H1 (cell line): ENCODE data around the gene MYBPC2. TPM values are rescaled to one million over a fixed set of nuclear protein-coding genes. Genes with fewer than 3 reads are reported as not detected.

Experiments
- BACH1 ChIP-seq: IDR thresholded peaks from 2 replicates; pipeline ENCODE4 v1.6.1; 2012; ENCODE audit warnings: low read length, improper control_type of control experiment
- CTBP2 ChIP-seq: IDR thresholded peaks from 2 replicates; pipeline ENCODE4 v1.7.0; 2011; ENCODE audit warnings: borderline replicate concordance, mild to moderate bottlenecking, moderate library complexity, mixed read lengths, low read length; ENCODE audit not compliant: insufficient read depth, insufficient read length
- GABPA ChIP-seq: IDR thresholded peaks from 2 replicates; pipeline ENCODE4 v1.6.1; 2011; ENCODE audit warnings: mild to moderate bottlenecking, low read length, moderate library complexity, borderline replicate concordance; ENCODE audit not compliant: insufficient read depth
- RFX5 ChIP-seq: IDR thresholded peaks from 2 replicates; pipeline ENCODE4 v1.6.1; 2011; ENCODE audit warnings: low read depth, low read length, improper control_type of control experiment, borderline replicate concordance
- RXRA ChIP-seq: IDR thresholded peaks from 2 replicates; pipeline ENCODE4 v1.6.1; 2011; ENCODE audit warnings: low read depth, mild to moderate bottlenecking, low read length, moderate library complexity; ENCODE audit not compliant: insufficient read depth
- YY1 ChIP-seq: IDR thresholded peaks from 2 replicates; pipeline ENCODE4 v1.6.1; 2011; ENCODE audit warnings: low read depth, mild to moderate bottlenecking, low read length
- ZNF274 ChIP-seq: IDR thresholded peaks from 2 replicates; pipeline ENCODE4 v1.7.0; 2012; ENCODE audit warnings: low read length, borderline replicate concordance; ENCODE audit errors: extremely low read depth
- polyA plus RNA-seq, 7 experiments: library from polyadenylated mRNA; depleted of rRNA in 3 of 7; stranded (reverse) in 5 of 7; unstranded in 2 of 7; fragments of >200 nt in 5 of 7; fragments of 200-250 nt in 2 of 7; gene quantifications; 1 replicate in 5 of 7; 2 replicates in 1 of 7; 4 replicates in 1 of 7; pipeline versions ENCODE4 v1.2.1 to v1.2.3, GENCODE V29; 2011 to 2013; ENCODE audit warnings: missing spikeins in 2 of 7, mixed read lengths in 2 of 7
- total RNA-seq: library from RNA; stranded (reverse); fragmentation: NEBNext Ultra II Directional; extraction: Animal tissue kit (Norgen Biotek cat#: 25700); gene quantifications from 2 replicates; pipeline ENCODE4 v1.2.1, GENCODE V29; 2021
- TF ChIP-seq, protein P1 (sequence below): IDR thresholded peaks from 2 replicates; pipeline ENCODE4 v1.6.1; 2012; ENCODE audit warnings: inconsistent platforms
- TF ChIP-seq, protein P2 (sequence below): IDR thresholded peaks from 2 replicates; pipeline ENCODE4 v1.6.1; 2012; ENCODE audit warnings: low read length, inconsistent platforms

The MYBPC2 gene
- total and polyA plus RNA-seq, 2 of the 8 experiments (the other 6 are each of a cell fraction or from before 2014, with no cell fraction given), result 1.8 to 3.1 TPM

DNA sequence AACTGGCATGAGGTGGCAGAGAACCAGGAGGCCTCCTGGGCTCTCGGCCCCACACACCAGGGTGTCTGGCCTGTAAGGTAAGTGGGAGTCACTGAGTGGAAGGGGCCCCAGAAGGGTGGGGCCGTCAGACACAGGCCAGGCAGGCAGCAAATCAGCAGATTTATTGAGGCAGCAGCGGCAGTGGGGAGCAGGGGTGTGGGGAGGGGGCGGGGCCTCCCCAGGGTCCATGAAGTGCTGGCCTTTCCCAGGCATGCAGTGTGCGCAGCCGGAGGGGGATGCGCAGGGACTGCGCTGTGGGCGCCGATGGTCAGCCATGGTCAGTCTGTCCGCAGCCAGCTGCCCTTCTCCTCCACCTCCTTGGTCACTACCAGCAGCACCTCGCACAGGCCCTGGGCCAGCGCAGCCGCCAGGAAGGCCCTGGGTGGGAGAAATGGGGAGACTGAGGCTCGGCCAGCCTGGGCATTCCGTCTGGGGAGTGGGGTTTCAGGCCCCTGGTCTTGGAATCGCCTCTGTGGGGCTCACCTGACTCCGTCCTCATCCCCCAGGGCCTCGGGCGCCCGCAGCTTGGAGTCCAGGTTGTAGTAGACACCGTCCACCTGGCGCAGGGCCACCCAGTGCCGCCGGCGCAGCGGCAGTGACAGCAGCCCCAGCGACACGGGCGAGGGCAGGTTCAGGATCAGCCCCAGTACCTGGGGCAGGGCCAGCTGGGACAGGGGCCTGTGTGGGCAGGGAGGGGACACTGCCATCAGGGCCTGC lies 73.3 kb downstream of the MYBPC2 start (continued):
- no peak for TF ChIP-seq CTBP2
- TF ChIP-seq, protein P1, sequence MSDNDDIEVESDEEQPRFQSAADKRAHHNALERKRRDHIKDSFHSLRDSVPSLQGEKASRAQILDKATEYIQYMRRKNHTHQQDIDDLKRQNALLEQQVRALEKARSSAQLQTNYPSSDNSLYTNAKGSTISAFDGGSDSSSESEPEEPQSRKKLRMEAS, result no peak
- TF ChIP-seq RXRA, result no peak
- TF ChIP-seq BACH1, result no peak
- no peak for TF ChIP-seq GABPA
- no peak for TF ChIP-seq YY1
- TF ChIP-seq RFX5, result no peak
- no peak for TF ChIP-seq ZNF274
- TF ChIP-seq, protein P2, sequence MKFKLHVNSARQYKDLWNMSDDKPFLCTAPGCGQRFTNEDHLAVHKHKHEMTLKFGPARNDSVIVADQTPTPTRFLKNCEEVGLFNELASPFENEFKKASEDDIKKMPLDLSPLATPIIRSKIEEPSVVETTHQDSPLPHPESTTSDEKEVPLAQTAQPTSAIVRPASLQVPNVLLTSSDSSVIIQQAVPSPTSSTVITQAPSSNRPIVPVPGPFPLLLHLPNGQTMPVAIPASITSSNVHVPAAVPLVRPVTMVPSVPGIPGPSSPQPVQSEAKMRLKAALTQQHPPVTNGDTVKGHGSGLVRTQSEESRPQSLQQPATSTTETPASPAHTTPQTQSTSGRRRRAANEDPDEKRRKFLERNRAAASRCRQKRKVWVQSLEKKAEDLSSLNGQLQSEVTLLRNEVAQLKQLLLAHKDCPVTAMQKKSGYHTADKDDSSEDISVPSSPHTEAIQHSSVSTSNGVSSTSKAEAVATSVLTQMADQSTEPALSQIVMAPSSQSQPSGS, result no peak
